ENCODE results near the gene KIAA0040.

DNA sequence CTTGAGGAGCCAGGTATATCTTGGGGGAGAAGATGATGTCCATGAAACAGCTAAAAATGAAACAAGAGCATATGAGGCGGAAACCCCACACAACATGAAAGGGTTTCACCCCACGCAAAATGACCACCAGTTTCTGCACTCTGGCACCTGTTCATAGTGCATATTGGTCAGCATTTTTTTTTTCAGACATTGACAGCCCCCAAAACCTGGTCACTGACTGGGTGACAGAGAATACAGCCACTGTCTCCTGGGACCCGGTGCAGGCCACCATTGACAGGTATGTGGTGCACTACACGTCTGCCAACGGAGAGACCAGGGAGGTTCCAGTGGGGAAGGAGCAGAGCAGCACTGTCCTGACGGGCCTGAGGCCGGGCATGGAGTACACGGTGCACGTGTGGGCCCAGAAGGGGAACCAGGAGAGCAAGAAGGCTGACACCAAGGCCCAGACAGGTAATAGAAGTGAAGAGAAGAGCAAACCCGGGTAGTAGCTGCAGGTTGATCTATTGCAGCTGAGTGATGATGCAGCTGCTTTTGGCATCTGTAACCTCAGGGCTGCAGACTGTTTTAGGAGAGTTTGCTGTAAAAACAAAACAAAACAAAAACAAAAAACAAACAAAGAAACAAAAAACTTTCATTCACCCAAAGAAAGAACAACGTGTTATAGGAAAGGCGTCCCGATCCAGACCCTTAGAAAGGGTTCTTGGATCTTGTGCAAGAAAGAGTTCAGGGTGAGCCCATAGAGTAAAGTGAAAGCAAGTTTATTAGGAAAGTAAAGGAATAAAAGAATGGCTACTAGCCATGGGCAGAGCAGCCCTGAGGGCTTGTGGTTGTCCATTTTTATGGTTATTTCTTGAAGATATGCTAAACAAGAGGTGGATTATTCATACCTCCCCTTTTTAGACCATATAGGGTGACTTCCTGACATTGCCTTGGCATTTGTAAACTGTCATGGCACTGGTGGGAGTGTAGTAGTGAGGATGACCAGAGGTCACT is 73.9 kb downstream of the KIAA0040 start:
- TF ChIP-seq, protein P1, sequence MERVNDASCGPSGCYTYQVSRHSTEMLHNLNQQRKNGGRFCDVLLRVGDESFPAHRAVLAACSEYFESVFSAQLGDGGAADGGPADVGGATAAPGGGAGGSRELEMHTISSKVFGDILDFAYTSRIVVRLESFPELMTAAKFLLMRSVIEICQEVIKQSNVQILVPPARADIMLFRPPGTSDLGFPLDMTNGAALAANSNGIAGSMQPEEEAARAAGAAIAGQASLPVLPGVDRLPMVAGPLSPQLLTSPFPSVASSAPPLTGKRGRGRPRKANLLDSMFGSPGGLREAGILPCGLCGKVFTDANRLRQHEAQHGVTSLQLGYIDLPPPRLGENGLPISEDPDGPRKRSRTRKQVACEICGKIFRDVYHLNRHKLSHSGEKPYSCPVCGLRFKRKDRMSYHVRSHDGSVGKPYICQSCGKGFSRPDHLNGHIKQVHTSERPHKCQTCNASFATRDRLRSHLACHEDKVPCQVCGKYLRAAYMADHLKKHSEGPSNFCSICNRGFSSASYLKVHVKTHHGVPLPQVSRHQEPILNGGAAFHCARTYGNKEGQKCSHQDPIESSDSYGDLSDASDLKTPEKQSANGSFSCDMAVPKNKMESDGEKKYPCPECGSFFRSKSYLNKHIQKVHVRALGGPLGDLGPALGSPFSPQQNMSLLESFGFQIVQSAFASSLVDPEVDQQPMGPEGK (CRISPR knock-in tag; IDR thresholded peaks at IDR 0.05; ENCODE audit: borderline replicate concordance) = no peak
- TF ChIP-seq PPARA (CRISPR knock-in tag; IDR thresholded peaks at IDR 0.05; ENCODE audit: borderline replicate concordance) = no peak
- no peak for TF ChIP-seq GLIS3 (CRISPR knock-in tag; IDR thresholded peaks at IDR 0.05)
- no peak for TF ChIP-seq ZNF70 (CRISPR knock-in tag; IDR thresholded peaks at IDR 0.05)
- TF ChIP-seq BACH2 (CRISPR knock-in tag; IDR thresholded peaks at IDR 0.05; ENCODE audit: borderline replicate concordance) = no peak
- no peak for TF ChIP-seq ZNF8 (CRISPR knock-in tag; IDR thresholded peaks at IDR 0.05)
- no peak for TF ChIP-seq ZC3H10 (CRISPR knock-in tag; IDR thresholded peaks at IDR 0.05)
- no peak for TF ChIP-seq ARNTL (CRISPR knock-in tag; IDR thresholded peaks at IDR 0.05; ENCODE audit: borderline replicate concordance, low read depth)
- no peak for TF ChIP-seq RARB (CRISPR knock-in tag; IDR thresholded peaks at IDR 0.05)
- TF ChIP-seq, protein P2, sequence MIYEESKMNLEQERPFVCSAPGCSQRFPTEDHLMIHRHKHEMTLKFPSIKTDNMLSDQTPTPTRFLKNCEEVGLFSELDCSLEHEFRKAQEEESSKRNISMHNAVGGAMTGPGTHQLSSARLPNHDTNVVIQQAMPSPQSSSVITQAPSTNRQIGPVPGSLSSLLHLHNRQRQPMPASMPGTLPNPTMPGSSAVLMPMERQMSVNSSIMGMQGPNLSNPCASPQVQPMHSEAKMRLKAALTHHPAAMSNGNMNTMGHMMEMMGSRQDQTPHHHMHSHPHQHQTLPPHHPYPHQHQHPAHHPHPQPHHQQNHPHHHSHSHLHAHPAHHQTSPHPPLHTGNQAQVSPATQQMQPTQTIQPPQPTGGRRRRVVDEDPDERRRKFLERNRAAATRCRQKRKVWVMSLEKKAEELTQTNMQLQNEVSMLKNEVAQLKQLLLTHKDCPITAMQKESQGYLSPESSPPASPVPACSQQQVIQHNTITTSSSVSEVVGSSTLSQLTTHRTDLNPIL (CRISPR knock-in tag; IDR thresholded peaks at IDR 0.05; ENCODE audit: low read depth) = no peak
- TF ChIP-seq ZFP30 (CRISPR knock-in tag; IDR thresholded peaks at IDR 0.05) = no peak
- no peak for TF ChIP-seq SNAI2 (CRISPR knock-in tag; IDR thresholded peaks at IDR 0.05)
- TF ChIP-seq, protein P3, sequence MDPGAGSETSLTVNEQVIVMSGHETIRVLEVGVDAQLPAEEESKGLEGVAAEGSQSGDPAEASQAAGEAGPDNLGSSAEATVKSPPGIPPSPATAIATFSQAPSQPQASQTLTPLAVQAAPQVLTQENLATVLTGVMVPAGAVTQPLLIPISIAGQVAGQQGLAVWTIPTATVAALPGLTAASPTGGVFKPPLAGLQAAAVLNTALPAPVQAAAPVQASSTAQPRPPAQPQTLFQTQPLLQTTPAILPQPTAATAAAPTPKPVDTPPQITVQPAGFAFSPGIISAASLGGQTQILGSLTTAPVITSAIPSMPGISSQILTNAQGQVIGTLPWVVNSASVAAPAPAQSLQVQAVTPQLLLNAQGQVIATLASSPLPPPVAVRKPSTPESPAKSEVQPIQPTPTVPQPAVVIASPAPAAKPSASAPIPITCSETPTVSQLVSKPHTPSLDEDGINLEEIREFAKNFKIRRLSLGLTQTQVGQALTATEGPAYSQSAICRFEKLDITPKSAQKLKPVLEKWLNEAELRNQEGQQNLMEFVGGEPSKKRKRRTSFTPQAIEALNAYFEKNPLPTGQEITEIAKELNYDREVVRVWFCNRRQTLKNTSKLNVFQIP (CRISPR knock-in tag; IDR thresholded peaks at IDR 0.05; ENCODE audit: borderline replicate concordance, low read depth) = no peak
- no peak for TF ChIP-seq TOX (CRISPR knock-in tag; IDR thresholded peaks at IDR 0.05; ENCODE audit: borderline replicate concordance)
